Stomach (tissue), 19 donors: ENCODE measurements around the gene ABCC8. TPM values are rescaled to one million over a fixed set of nuclear protein-coding genes. Genes with fewer than 3 reads are reported as not detected.

Source experiments
- DNase-seq, 2 donors: peaks; one replicate each; pipeline versions ENCODE4 v3.0.0 to v3.0.0-alpha.2; 2013 to 2019
- H3K27ac ChIP-seq, 5 donors: fragments of 200-600 bp in 4 of 5; sonication (generic) in 4 of 5; one replicate each; pipeline ENCODE4 v1.5.1; 2013 to 2019; ENCODE audit warnings: mild to moderate bottlenecking in 1 of 5, moderate library complexity in 1 of 5
- H3K27me3 ChIP-seq, 3 donors: fragments of 200-600 bp; sonication (generic); one replicate each; pipeline ENCODE4 v1.5.1; 2017 to 2019; ENCODE audit warnings: mixed run types in 1 of 3
- H3K36me3 ChIP-seq, 4 donors: fragments of 200-600 bp; sonication (generic); 1 replicate in 3 of 4; 2 replicates in 1 of 4; pipeline ENCODE4 v1.5.1; 2016 to 2019
- H3K4me1 ChIP-seq, 4 donors: fragments of 200-600 bp; sonication (generic); one replicate each; pipeline ENCODE4 v1.5.1; 2016 to 2019
- H3K4me3 ChIP-seq, 4 donors: fragments of 200-600 bp; sonication (generic) in 3 of 4; one replicate each; pipeline ENCODE4 v1.5.1; 2016 to 2019; ENCODE audit warnings: mild to moderate bottlenecking in 1 of 4
- H3K9me3 ChIP-seq, 4 donors: fragments of 200-600 bp; sonication (generic); one replicate each; pipeline ENCODE4 v1.5.1; 2016 to 2019
- EP300 ChIP-seq: sonication (generic); formaldehyde crosslinking; IDR thresholded peaks from one replicate; pipeline ENCODE4 v1.6.1; 2017; ENCODE audit warnings: antibody characterized with exemption
- POLR2A ChIP-seq, 4 donors: fragments of 450-650 bp; IDR thresholded peaks; one replicate each; pipeline ENCODE4 v1.6.1; 2016; ENCODE audit warnings: antibody characterized with exemption in 4 of 4, control low read depth in 2 of 4, mild to moderate bottlenecking in 1 of 4, moderate library complexity in 1 of 4
- POLR2AphosphoS5 ChIP-seq, 3 donors: sonication (generic); formaldehyde crosslinking; IDR thresholded peaks; one replicate each; pipeline ENCODE4 v1.6.1; 2016; ENCODE audit warnings: antibody characterized with exemption in 3 of 3
- WGBS, 5 donors: extraction: QIAGEN DNeasy Blood & Tissue Kit in 3 of 5; methylation state at CpG; one replicate each; pipeline versions ENCODE4 v1.1.5 to v1.1.7; 2013 to 2018; 5-methylcytosine and 5-hydroxymethylcytosine counted together
- intact Hi-C: fragments of 100-400 bp; cut with DNase I; formaldehyde crosslinking; loops from one replicate; pipeline ENCODE4 v1.15.1; 2023; ENCODE audit warnings: low total_unique reads
- long read RNA-seq, 10 donors: transcript quantifications; one replicate each; lab custom pipeline, GENCODE V29; 2026
- polyA plus RNA-seq, 3 donors: library from polyadenylated mRNA; stranded (reverse); fragments of 200-250 nt; gene quantifications; one replicate each; pipeline ENCODE4 v1.2.3, GENCODE V29; 2013
- total RNA-seq, 5 donors: library from RNA; depleted of rRNA; stranded (reverse); fragments of >200 nt; gene quantifications; one replicate each; pipeline versions ENCODE4 v1.1.0 to v1.2.3, GENCODE V29; 2014 to 2016
- TF ChIP-seq, protein P1 (sequence below), 7 experiments: fragments of 450-650 bp in 4 of 7; fragments of 200-600 bp in 3 of 7; sonication (generic) in 3 of 7; IDR thresholded peaks; one replicate each; pipeline ENCODE4 v1.5.1; 2016 to 2019; ENCODE audit warnings: antibody characterized with exemption in 7 of 7, control low read depth in 2 of 7, mild to moderate bottlenecking in 1 of 7
- donor health status: healthy with polysubstance abuse.
- donor health status: Bipolar disorder and iron deficiency.
- donor health status: healthy.

Gene ABCC8
- total RNA-seq = 10 to 100 TPM in 3 of 5 donors, 1 to 10 TPM in 1, not detected in 1; 3.9 to 69.6 (median 33.3) TPM
- polyA plus RNA-seq = 10 to 100 TPM in 2 of 3 donors, 1 to 10 TPM in 1; 5.5 to 37.2 (median 25.1) TPM
- long read RNA-seq, donor 1 = 0 reads
- long read RNA-seq, donor 2 = 0 reads
- long read RNA-seq, donor 3 = 0 reads
- long read RNA-seq, donor 4 = 0 reads
- long read RNA-seq, donor 5 = 0 reads
- long read RNA-seq, donor 6 = 0 reads
- long read RNA-seq, donor 7 = 0 reads
- long read RNA-seq, donor 8 = 0 reads
- long read RNA-seq, donor 9 = 0 reads
- long read RNA-seq, donor 10 = 0 reads

GRCh38 chr11:17476317-17477083 lies at the start of gene ABCC8:
TSS of gene ABCC8 (minus strand) at chr11:17476845. CDS start at chr11:17476776, 69 bp downstream.
- H3K27ac ChIP-seq = no peak within 1 kb of the TSS
- H3K4me3 ChIP-seq = peak within 1 kb of the TSS; percentile 35 to 52 (median 40)
- no peaks in the 10 kb centered on the region for H3K9me3 ChIP-seq
- TF ChIP-seq POLR2A (IDR thresholded peaks at IDR 0.05) (no peak), EP300 (no peak), POLR2AphosphoS5 (IDR thresholded peaks at IDR 0.05) (no peak)
- TF ChIP-seq, protein P1, sequence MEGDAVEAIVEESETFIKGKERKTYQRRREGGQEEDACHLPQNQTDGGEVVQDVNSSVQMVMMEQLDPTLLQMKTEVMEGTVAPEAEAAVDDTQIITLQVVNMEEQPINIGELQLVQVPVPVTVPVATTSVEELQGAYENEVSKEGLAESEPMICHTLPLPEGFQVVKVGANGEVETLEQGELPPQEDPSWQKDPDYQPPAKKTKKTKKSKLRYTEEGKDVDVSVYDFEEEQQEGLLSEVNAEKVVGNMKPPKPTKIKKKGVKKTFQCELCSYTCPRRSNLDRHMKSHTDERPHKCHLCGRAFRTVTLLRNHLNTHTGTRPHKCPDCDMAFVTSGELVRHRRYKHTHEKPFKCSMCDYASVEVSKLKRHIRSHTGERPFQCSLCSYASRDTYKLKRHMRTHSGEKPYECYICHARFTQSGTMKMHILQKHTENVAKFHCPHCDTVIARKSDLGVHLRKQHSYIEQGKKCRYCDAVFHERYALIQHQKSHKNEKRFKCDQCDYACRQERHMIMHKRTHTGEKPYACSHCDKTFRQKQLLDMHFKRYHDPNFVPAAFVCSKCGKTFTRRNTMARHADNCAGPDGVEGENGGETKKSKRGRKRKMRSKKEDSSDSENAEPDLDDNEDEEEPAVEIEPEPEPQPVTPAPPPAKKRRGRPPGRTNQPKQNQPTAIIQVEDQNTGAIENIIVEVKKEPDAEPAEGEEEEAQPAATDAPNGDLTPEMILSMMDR (IDR thresholded peaks at IDR 0.05) = no peak
- no peaks in the 10 kb centered on the region for H3K36me3 ChIP-seq
- 1 to 3% (median 2%) methylated on average over 23 to 80 of the region's 80 CpGs for WGBS, 5 donors
- DNase-seq = peak; percentile 47 to 54
- peaks cover 14 to 23% (median 20%) of the 10 kb centered on the region in 4 donors for H3K4me1 ChIP-seq
- intact Hi-C loops = no loop called here
- peaks cover 19 to 75% (median 37%) of the 10 kb centered on the region in 3 donors for H3K27me3 ChIP-seq

DNA sequence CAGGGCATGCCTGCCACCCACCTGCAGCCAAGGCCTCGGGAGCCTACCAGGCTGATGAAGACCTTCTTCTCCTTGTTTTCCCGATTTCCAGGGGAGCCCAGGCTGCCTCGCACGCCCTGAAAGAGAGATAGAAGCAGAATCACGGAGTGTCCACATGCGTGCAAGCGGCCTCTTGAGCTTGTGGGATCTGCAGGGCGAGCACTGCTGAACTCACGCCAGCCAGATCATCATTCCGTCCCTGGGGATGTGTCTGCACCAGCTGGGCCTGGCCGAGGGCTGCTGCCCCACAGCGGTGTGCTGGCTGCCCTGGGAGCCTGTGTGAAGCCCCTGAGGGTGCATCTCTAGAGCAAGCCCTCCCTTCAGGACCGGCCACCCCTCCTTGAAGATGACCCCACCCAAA lies 49.7 kb upstream of the ABCC8 start:
- Histone ChIP-seq H3K36me3 (peaks cover 0 to 27% (median 5%) of the 10 kb centered on the region in 4 donors), H3K27ac (no peak overlapping the region), H3K9me3 (no peaks in the 10 kb centered on the region), H3K4me3 (no peak overlapping the region), H3K27me3 (no peaks in the 10 kb centered on the region), H3K4me1 (no peaks in the 10 kb centered on the region)
- 76 to 88% (median 86%) methylated on average over 13 of the region's 13 CpGs for WGBS, 5 donors
- TF ChIP-seq, protein P1 (IDR thresholded peaks at IDR 0.05) = no peak
- no peak for TF ChIP-seq POLR2AphosphoS5 (IDR thresholded peaks at IDR 0.05)
- TF ChIP-seq EP300 = no peak
- TF ChIP-seq POLR2A (IDR thresholded peaks at IDR 0.05) = no peak
- intact Hi-C loops = no loop called here
- peak in 1 of 2 donors; percentile 50 for DNase-seq

GRCh38 chr11:17525570-17525969 lies 48.9 kb upstream of the ABCC8 start:
- H3K36me3 ChIP-seq = peaks cover 0 to 25% (median 6%) of the 10 kb centered on the region in 4 donors

DNA sequence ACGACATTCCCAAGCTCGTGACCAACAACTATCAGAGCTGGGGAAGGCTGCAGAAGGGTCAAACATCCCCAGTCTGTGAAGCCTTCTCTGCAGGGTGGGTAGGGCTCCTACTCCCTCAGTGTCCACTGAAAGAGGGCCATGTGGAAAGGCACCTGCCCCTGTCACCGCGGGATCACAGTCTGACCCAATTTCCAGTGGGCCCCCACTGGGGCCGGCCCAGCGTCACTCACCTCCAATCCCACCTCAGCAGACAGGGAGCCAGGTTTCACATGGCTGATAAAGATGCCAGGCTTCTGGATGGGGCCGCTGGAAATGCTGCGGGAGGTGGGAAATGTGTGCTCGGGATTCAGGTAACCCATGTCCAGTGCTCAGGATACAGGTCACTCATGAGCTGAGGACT lies 47.6 kb upstream of the ABCC8 start:
- TF ChIP-seq EP300 = no peak
- no peak for TF ChIP-seq POLR2AphosphoS5 (IDR thresholded peaks at IDR 0.05)
- TF ChIP-seq, protein P1 (IDR thresholded peaks at IDR 0.05) = no peak
- TF ChIP-seq POLR2A (IDR thresholded peaks at IDR 0.05) = no peak
- H3K36me3 ChIP-seq = peaks cover 0 to 27% (median 6%) of the 10 kb centered on the region in 4 donors
- intact Hi-C loops = no loop called here
- WGBS, 5 donors = 85 to 97% (median 95%) methylated on average over 8 to 9 of the region's 9 CpGs
- H3K27ac ChIP-seq = no peak overlapping the region
- H3K27me3 ChIP-seq = peaks cover 0 to 5% (median 0%) of the 10 kb centered on the region in 3 donors
- H3K9me3 ChIP-seq = no peaks in the 10 kb centered on the region
- H3K4me1 ChIP-seq = no peaks in the 10 kb centered on the region
- H3K4me3 ChIP-seq = no peak overlapping the region
- no peak for DNase-seq

More at GRCh38 chr11:17525570-17525969, 48.9 kb upstream of the ABCC8 start:
- H3K4me3 ChIP-seq = no peak overlapping the region
- H3K27ac ChIP-seq = no peak overlapping the region
- no peak for DNase-seq
- TF ChIP-seq POLR2A (IDR thresholded peaks at IDR 0.05) (no peak), EP300 (no peak), POLR2AphosphoS5 (IDR thresholded peaks at IDR 0.05) (no peak)
- TF ChIP-seq, protein P1 (IDR thresholded peaks at IDR 0.05) = no peak
- no peaks in the 10 kb centered on the region for H3K9me3 ChIP-seq
- intact Hi-C loops = no loop called here
- no peaks in the 10 kb centered on the region for H3K4me1 ChIP-seq
- H3K27me3 ChIP-seq = peaks cover 0 to 2% (median 0%) of the 10 kb centered on the region in 3 donors
- 46 to 72% (median 55%) methylated on average over 4 of the region's 4 CpGs for WGBS, 5 donors
